Ishikawa (cell line): ENCODE data around the gene FNDC1.
A peak's percentile ranks its signal among the peaks of the same experiment; 100 is the strongest.

Experiments
- CEBPB ChIP-seq: IDR thresholded peaks from 2 replicates; pipeline ENCODE4 v1.6.1; 2012
- CREB1 ChIP-seq: IDR thresholded peaks from 2 replicates; pipeline ENCODE4 v1.6.1; 2012; ENCODE audit warnings: low read depth
- EGR1 ChIP-seq: IDR thresholded peaks from 2 replicates; pipeline ENCODE4 v1.6.1; 2012
- EP300 ChIP-seq: IDR thresholded peaks from 2 replicates; pipeline ENCODE4 v1.6.1; 2012; ENCODE audit warnings: borderline replicate concordance
- FOXM1 ChIP-seq: IDR thresholded peaks from 2 replicates; pipeline ENCODE4 v1.6.1; 2012; ENCODE audit warnings: low read depth, borderline replicate concordance
- MAX ChIP-seq: IDR thresholded peaks from 2 replicates; pipeline ENCODE4 v1.6.1; 2012
- NFIC ChIP-seq: IDR thresholded peaks from 2 replicates; pipeline ENCODE4 v1.6.1; 2012
- RAD21 ChIP-seq: IDR thresholded peaks from 2 replicates; pipeline ENCODE4 v1.6.1; 2012; ENCODE audit warnings: low read depth
- TAF1 ChIP-seq: IDR thresholded peaks from 2 replicates; pipeline ENCODE4 v1.6.1; 2012; ENCODE audit warnings: low read depth, mild to moderate bottlenecking
- TCF12 ChIP-seq: IDR thresholded peaks from 2 replicates; pipeline ENCODE4 v1.6.1; 2012; ENCODE audit warnings: low read depth
- TEAD4 ChIP-seq: IDR thresholded peaks from 2 replicates; pipeline ENCODE4 v1.6.1; 2012
- USF1 ChIP-seq: IDR thresholded peaks from 2 replicates; pipeline ENCODE4 v1.6.1; 2012
- YY1 ChIP-seq: IDR thresholded peaks from 2 replicates; pipeline ENCODE4 v1.6.1; 2012; ENCODE audit warnings: low read depth
- ZBTB7A ChIP-seq: IDR thresholded peaks from 2 replicates; pipeline ENCODE4 v1.6.1; 2012; ENCODE audit warnings: low read depth
- TF ChIP-seq, protein P1 (sequence below): IDR thresholded peaks from 2 replicates; pipeline ENCODE4 v1.6.1; 2012; ENCODE audit warnings: low read depth, mild to moderate bottlenecking

The FNDC1 gene

GRCh38 chr6:159261995-159262394 lies 92.8 kb downstream of the FNDC1 start:
- TF ChIP-seq EGR1 = no peak
- TF ChIP-seq TAF1 = no peak
- no peak for TF ChIP-seq MAX
- TF ChIP-seq RAD21 = no peak
- TF ChIP-seq YY1 = no peak
- no peak for TF ChIP-seq FOXM1
- no peak for TF ChIP-seq USF1
- no peak for TF ChIP-seq NFIC
- no peak for TF ChIP-seq ZBTB7A

GRCh38 chr6:159262586-159262985 lies 93.4 kb downstream of the FNDC1 start:
- TF ChIP-seq EP300 (no peak), EGR1 (no peak), TCF12 (no peak), TEAD4 (no peak), CREB1 (no peak), YY1 (no peak), MAX (no peak), ZBTB7A (no peak), CEBPB (no peak), TAF1 (no peak), FOXM1 (no peak), RAD21 (no peak), USF1 (no peak), NFIC (no peak)
- TF ChIP-seq, protein P1, sequence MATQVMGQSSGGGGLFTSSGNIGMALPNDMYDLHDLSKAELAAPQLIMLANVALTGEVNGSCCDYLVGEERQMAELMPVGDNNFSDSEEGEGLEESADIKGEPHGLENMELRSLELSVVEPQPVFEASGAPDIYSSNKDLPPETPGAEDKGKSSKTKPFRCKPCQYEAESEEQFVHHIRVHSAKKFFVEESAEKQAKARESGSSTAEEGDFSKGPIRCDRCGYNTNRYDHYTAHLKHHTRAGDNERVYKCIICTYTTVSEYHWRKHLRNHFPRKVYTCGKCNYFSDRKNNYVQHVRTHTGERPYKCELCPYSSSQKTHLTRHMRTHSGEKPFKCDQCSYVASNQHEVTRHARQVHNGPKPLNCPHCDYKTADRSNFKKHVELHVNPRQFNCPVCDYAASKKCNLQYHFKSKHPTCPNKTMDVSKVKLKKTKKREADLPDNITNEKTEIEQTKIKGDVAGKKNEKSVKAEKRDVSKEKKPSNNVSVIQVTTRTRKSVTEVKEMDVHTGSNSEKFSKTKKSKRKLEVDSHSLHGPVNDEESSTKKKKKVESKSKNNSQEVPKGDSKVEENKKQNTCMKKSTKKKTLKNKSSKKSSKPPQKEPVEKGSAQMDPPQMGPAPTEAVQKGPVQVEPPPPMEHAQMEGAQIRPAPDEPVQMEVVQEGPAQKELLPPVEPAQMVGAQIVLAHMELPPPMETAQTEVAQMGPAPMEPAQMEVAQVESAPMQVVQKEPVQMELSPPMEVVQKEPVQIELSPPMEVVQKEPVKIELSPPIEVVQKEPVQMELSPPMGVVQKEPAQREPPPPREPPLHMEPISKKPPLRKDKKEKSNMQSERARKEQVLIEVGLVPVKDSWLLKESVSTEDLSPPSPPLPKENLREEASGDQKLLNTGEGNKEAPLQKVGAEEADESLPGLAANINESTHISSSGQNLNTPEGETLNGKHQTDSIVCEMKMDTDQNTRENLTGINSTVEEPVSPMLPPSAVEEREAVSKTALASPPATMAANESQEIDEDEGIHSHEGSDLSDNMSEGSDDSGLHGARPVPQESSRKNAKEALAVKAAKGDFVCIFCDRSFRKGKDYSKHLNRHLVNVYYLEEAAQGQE = no peak

DNA sequence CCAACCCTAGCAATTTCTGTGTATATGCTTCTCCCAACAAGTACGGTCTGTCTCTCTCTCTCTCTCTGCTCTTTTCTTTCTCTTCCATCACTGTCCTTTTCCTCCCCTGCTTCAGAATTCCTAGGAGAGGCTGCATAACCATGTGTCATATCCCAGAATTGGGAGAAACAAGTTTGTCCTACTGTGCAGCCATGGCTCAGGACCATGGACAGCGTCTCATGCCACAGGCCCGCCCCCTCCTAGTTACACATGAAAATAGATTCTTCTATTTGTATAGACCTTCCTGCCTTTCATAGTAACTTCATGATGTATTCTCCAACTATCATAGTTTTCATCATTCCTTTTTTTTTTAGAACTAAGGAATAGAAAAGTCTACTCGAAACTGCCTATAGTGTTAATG lies 98.0 kb downstream of the FNDC1 start:
- TF ChIP-seq USF1 = no peak
- peak; percentile 23; the same call in 1 of the 2 replicates for TF ChIP-seq TEAD4
- TF ChIP-seq, protein P1 = peak; percentile 93
- TF ChIP-seq YY1 = peak; percentile 53; the same call in 1 of the 2 replicates
- no peak for TF ChIP-seq NFIC

DNA sequence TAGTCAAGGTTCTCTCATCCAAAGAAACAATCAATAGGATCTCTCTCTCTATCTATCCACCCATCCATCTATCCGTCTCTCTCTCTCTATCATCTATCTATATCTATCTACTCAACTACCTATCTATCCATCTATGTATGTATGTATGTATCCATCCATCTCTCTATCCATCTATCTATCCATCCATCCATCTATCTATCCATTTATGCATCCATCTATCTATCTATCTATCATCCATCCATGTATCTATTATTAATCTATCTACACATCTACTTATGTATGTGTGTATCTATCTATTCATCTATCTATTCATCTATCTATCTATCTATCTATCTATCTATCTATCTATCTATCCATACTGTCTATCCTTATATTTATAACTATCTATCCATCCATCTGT lies 99.3 kb downstream of the FNDC1 start:
- TF ChIP-seq ZBTB7A = no peak
- no peak for TF ChIP-seq TCF12
- no peak for TF ChIP-seq CEBPB

- no peak for TF ChIP-seq EP300
- TF ChIP-seq TCF12 = no peak
- no peak for TF ChIP-seq CEBPB
- TF ChIP-seq NFIC = no peak
- TF ChIP-seq, protein P1 = no peak
- TF ChIP-seq FOXM1 = no peak
- TF ChIP-seq TAF1 = no peak
- TF ChIP-seq USF1 = no peak
- no peak for TF ChIP-seq TEAD4
Observed at GRCh38 chr6:159271257-159271656, 102.1 kb downstream of the FNDC1 start.
